Camera-type eye (tissue), 1 donor: ENCODE data around the gene SMCO3. TPM values are rescaled to one million over a fixed set of nuclear protein-coding genes. Genes with fewer than 3 reads are reported as not detected.

ENCODE experiments used
- total RNA-seq: library from RNA; depleted of rRNA; stranded (reverse); fragments of >200 nt; gene quantifications from one replicate; pipeline ENCODE4 v1.2.3, GENCODE V29; 2014

SMCO3 gene
- 7.9 TPM for total RNA-seq

GRCh38 chr12:14814014-14814413 is at the start of gene SMCO3:
Gene SMCO3, minus strand, starts transcription at chr12:14814182. Its CDS starts 7,502 bp downstream, at chr12:14806680.

GRCh38 chr12:14843425-14843887 is 29.5 kb upstream of the SMCO3 start, which contains the start of gene ART4:
Gene ART4, minus strand, starts transcription at chr12:14843526. Its CDS starts 413 bp downstream, at chr12:14843113.

GRCh38 chr12:14803011-14803829 is 10.8 kb downstream of the SMCO3 start, which contains the start of the genes C12orf60 and WBP11:
Gene C12orf60, plus strand, starts transcription at chr12:14803670. Its CDS starts 19,266 bp downstream, at chr12:14822936.
Gene WBP11, minus strand, starts transcription at chr12:14803478. Its CDS starts 2,095 bp downstream, at chr12:14801383.

Other genes with a start within 250 kb of the SMCO3 start
- 13.8 TPM for gene PLBD1, start 246.3 kb downstream of the SMCO3 start, total RNA-seq
- 0.11 TPM for gene GUCY2C, start 117.6 kb downstream of the SMCO3 start, total RNA-seq
- gene WBP11, start 10.7 kb downstream of the SMCO3 start, total RNA-seq: 36.7 TPM
- 10.1 TPM for gene C12orf60, start 10.5 kb downstream of the SMCO3 start, total RNA-seq
- gene ART4, start 29.3 kb upstream of the SMCO3 start, total RNA-seq: 0.44 TPM
- gene MGP, start 71.7 kb upstream of the SMCO3 start, total RNA-seq: 186 TPM
- gene ERP27, start 124.4 kb upstream of the SMCO3 start, total RNA-seq: 1.3 TPM
- gene ARHGDIB, start 147.4 kb upstream of the SMCO3 start, total RNA-seq: 23.1 TPM
- 53.2 TPM for gene PDE6H, start 158.9 kb upstream of the SMCO3 start, total RNA-seq